ENCODE measurements around the gene TOM1L2. TPM values are rescaled to one million over a fixed set of nuclear protein-coding genes. Genes with fewer than 3 reads are reported as not detected.

The TOM1L2 gene
- total RNA-seq, 3 donors from 2014 or later = 67.8 to 101 (median 87.7) TPM

DNA sequence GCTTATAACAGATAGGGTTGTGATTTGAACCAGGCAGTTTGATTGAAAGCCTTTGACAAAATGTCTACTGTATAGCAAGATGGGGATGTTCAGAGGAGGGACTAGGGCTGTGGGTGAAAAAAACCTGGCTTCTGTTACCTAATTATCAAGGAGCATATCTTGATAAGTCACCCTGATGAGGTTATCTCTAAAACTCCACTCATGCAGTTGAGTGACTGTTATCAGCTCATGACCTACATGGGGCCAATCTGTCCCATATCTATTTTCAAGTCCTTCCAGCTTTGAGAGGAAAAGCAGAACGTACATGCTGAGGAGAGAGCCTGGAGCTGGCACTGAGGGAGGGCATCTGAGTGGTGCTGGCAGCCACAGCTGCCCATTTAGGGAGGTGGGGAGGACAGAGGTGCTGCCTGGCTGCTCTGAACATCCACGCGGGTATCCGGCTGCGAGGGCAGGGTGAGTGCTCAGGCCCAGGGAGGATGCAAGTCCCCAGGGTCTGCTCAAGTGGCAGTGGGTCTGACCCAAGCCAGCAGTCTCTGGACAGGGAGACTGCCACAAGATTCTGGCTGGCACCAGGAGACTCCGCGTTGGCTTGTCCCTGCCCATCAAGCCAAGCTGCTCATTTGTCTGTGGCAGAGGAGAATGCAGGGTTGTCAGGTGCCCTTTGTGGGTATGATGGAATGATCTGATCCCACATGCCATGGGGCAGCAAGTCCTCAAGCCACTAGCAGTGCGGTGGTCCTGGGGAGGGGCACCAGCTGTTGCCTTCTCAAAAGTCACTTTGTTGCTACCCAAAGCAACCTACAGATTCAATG lies 37.6 kb upstream of the TOM1L2 start:
- Histone ChIP-seq H3K36me3 (ENCODE audit: low read depth) (no peaks in the 10 kb centered on the region), H3K4me1 (ENCODE audit: low read depth) (no peaks in the 10 kb centered on the region), H3K4me3 (no peak overlapping the region), H3K9me3 (no peaks in the 10 kb centered on the region)
- no peak for ATAC-seq
- TF ChIP-seq, protein P1, sequence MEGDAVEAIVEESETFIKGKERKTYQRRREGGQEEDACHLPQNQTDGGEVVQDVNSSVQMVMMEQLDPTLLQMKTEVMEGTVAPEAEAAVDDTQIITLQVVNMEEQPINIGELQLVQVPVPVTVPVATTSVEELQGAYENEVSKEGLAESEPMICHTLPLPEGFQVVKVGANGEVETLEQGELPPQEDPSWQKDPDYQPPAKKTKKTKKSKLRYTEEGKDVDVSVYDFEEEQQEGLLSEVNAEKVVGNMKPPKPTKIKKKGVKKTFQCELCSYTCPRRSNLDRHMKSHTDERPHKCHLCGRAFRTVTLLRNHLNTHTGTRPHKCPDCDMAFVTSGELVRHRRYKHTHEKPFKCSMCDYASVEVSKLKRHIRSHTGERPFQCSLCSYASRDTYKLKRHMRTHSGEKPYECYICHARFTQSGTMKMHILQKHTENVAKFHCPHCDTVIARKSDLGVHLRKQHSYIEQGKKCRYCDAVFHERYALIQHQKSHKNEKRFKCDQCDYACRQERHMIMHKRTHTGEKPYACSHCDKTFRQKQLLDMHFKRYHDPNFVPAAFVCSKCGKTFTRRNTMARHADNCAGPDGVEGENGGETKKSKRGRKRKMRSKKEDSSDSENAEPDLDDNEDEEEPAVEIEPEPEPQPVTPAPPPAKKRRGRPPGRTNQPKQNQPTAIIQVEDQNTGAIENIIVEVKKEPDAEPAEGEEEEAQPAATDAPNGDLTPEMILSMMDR (IDR thresholded peaks at IDR 0.05) = no peak
- no peak for DNase-seq
- intact Hi-C loops (cut with DNase I, micrococcal nuclease) = no loop called here

DNA sequence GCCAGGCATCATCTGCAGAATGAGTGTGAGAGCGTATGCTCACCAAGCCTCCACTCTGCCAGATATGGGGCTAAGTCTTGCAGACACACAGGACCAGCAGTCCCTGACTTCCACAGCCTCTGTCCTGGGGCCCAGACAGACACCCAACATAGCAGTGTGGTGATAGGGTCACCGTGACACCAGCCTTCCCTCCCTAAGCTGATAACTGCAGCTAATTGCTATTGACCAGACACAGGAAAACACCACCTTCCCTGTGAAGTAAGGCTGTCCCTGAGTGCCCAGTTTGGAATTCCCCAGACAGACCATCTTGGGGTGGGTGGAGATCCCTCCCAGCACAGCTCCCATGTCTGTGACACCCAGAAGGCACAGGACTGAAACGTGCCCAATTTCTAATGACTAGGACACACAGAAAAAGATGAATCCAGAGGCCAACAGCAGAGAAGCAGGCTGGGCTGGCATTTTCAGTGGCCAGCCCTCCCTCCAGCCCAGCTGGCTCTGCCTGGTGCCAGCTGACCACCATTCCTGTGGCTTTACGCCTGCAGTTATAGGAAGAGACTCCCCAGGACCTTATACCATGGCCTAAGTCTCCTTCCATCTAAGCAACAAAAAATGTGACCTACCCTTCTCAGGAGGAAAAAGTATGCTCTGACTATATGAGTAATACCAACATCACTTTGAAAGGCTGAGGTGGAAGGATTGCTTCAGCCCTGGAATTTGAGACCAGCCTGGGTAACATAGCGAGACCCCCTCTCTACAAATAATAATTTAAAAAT lies 36.5 kb upstream of the TOM1L2 start:
- H3K4me3 ChIP-seq = no peak overlapping the region
- H3K36me3 ChIP-seq (ENCODE audit: low read depth) = no peaks in the 10 kb centered on the region
- no peaks in the 10 kb centered on the region for H3K9me3 ChIP-seq
- DNase-seq (no peak), ATAC-seq (no peak)
- intact Hi-C loops (cut with DNase I, micrococcal nuclease) = no loop called here
- TF ChIP-seq, protein P1 (IDR thresholded peaks at IDR 0.05) = no peak
- H3K4me1 ChIP-seq (ENCODE audit: low read depth) = no peaks in the 10 kb centered on the region

DNA sequence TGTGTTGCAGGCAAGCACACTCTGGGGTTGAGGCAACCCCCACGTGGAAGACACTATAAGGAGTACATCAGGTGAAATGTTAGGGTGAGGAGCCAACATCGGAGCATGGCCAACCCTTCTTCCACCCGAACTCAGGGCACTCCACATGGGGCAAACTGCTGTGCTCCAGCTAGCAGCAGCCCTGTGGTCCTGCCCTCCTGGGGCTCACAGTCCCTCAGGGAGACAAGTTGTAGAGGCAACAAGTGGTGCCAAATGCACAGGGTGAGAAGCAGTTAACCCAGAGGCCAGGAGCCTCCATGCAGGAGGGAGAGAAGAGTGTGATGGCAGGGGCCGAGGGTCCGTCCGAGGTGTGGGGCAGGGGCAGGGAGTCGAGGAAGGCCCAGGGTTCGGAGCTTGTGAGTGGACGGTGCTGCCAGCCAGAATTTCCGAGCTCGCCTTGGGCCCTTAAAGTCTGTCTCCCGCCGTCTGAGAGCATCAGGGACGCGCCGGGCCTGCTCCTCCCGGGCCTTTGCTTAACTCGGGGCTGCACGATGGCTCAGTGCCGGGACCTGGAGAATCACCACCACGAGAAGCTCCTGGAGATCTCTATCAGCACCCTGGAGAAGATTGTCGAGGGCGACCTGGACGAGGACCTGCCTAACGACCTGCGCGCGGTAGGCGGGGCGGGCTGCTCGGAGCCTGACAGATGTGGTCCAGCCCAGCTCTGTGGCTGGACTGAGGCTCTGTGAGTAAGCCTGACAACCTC lies 34.5 kb upstream of the TOM1L2 start:
- H3K36me3 ChIP-seq (ENCODE audit: low read depth) = no peaks in the 10 kb centered on the region
- TF ChIP-seq, protein P1 (IDR thresholded peaks at IDR 0.05) = no peak
- DNase-seq = peak in 1 of 3 donors; percentile 10
- H3K4me3 ChIP-seq = no peak overlapping the region
- H3K4me1 ChIP-seq (ENCODE audit: low read depth) = no peaks in the 10 kb centered on the region
- peak; percentile 71 for ATAC-seq
- intact Hi-C loops (cut with DNase I, micrococcal nuclease) = no loop called here
- no peaks in the 10 kb centered on the region for H3K9me3 ChIP-seq

DNA sequence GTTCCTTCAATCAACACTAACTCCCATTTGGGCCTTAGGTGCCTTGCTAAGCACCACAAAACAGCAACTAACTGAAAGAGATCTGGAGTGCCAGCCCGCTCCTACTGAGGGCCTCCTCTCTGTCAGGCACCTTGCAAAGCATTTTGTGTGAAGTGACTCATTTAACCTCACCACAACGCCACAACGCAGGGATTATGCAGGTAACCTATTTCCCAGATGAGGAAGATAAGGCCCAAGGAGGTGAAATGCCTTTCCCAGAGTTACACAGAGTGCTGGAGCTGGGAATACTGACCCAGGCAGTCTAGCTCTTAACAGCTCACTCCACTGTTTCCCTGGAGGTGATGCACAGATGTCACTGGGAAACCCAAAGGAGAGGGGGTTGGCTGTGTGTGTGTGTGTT lies 33.3 kb upstream of the TOM1L2 start:
- intact Hi-C loops (cut with DNase I, micrococcal nuclease) = no loop called here
- TF ChIP-seq, protein P1 (IDR thresholded peaks at IDR 0.05) = no peak

DNA sequence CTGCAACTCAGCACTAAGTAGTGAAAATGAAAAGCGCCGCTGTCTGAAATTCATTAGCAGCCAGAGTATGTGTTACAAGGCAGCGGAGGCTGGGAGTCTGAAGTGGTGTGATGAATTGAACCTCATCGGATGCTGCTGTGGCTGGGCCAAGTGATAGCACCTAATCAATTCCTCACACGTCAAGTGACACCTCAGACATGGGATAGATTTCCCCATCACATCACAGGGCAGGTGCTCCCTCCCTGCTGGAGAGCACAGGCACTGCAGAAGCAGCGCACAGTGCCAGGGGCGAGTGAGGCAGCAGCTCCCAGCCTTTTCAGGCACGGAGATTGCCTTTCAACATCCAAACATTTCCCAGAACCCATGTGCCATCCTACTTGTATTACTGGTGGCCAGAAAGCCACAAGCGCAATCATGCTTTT lies 32.7 kb upstream of the TOM1L2 start:
- Histone ChIP-seq H3K4me1 (ENCODE audit: low read depth) (no peaks in the 10 kb centered on the region), H3K36me3 (ENCODE audit: low read depth) (no peaks in the 10 kb centered on the region), H3K4me3 (no peak overlapping the region), H3K9me3 (no peaks in the 10 kb centered on the region)
- TF ChIP-seq, protein P1 (IDR thresholded peaks at IDR 0.05) = no peak
- intact Hi-C loops (cut with DNase I, micrococcal nuclease) = no loop called here
- DNase-seq (no peak), ATAC-seq (peak; percentile 29)

More for the DNA sequence above, 33.3 kb upstream of the TOM1L2 start:
- Histone ChIP-seq H3K36me3 (ENCODE audit: low read depth) (no peaks in the 10 kb centered on the region), H3K9me3 (no peaks in the 10 kb centered on the region), H3K4me1 (ENCODE audit: low read depth) (no peaks in the 10 kb centered on the region), H3K4me3 (no peak overlapping the region)
- DNase-seq (no peak), ATAC-seq (no peak)

All from mucosa of descending colon (tissue), 3 donors.